ENCODE measurements around the gene COL9A3. TPM values are rescaled to one million over a fixed set of nuclear protein-coding genes. Genes with fewer than 3 reads are reported as not detected.

Gene COL9A3
- total and polyA plus RNA-seq, 11 donors, result 0.67 to 6.0 (median 2.0) TPM

GRCh38 chr20:62797671-62798532, 18.9 kb upstream of the COL9A3 start:
- peaks cover 3 to 61% (median 30%) of the 10 kb centered on the region in 12 donors for H3K4me1 ChIP-seq
- DNase-seq, result no peak
- H3K4me3 ChIP-seq, result peak overlapping the region in 3 of 12 donors; percentile 63 to 97 (median 93)
- no peaks in the 10 kb centered on the region for H3K27me3 ChIP-seq
- no peaks in the 10 kb centered on the region for H3K9me3 ChIP-seq
- no peak for TF ChIP-seq POLR2A (IDR thresholded peaks at IDR 0.05)
- no peak for TF ChIP-seq CTCF (IDR thresholded peaks at IDR 0.05)
- H3K27ac ChIP-seq, result peak overlapping the region in 6 of 12 donors; percentile 4 to 96 (median 94)
- intact Hi-C loops (cut with DNase I), result loop anchor here in 3 of 10 donors (10.0 kb wide), 3 partner anchors 293 to 493 kb away; partner anchors contain the start of genes ADRM1 (in 1 of the 3) and CABLES2 (in 1 of the 3)
- no peak for ATAC-seq
- H3K36me3 ChIP-seq, result peaks cover 0 to 37% (median 30%) of the 10 kb centered on the region in 9 donors
- 80 to 89% (median 87%) methylated on average over 13 to 26 of the region's 26 CpGs for WGBS, 4 donors

GRCh38 chr20:62799036-62799435, 17.8 kb upstream of the COL9A3 start:
- DNase-seq (no peak), ATAC-seq (no peak)
- Histone ChIP-seq H3K27ac (no peak overlapping the region), H3K9me3 (no peaks in the 10 kb centered on the region), H3K36me3 (peaks cover 0 to 37% (median 30%) of the 10 kb centered on the region in 9 donors), H3K4me1 (peaks cover 3 to 57% (median 27%) of the 10 kb centered on the region in 12 donors), H3K4me3 (no peak overlapping the region), H3K27me3 (no peaks in the 10 kb centered on the region)
- no peak for TF ChIP-seq CTCF (IDR thresholded peaks at IDR 0.05)
- no peak for TF ChIP-seq POLR2A (IDR thresholded peaks at IDR 0.05)
- intact Hi-C loops (cut with DNase I), result loop anchor here in 3 of 10 donors (10.0 kb wide), 3 partner anchors 294 to 494 kb away; partner anchors contain the start of genes ADRM1 (in 1 of the 3) and CABLES2 (in 1 of the 3)
- 92 to 95% (median 94%) methylated on average over 8 of the region's 8 CpGs for WGBS, 4 donors

GRCh38 chr20:62799459-62799858, 17.4 kb upstream of the COL9A3 start:
- intact Hi-C loops (cut with DNase I), result loop anchor here in 3 of 10 donors (10.0 kb wide), 3 partner anchors 295 to 495 kb away; partner anchors contain the start of genes ADRM1 (in 1 of the 3) and CABLES2 (in 1 of the 3)
- TF ChIP-seq CTCF (IDR thresholded peaks at IDR 0.05) (no peak), POLR2A (IDR thresholded peaks at IDR 0.05) (no peak)
- DNase-seq (no peak), ATAC-seq (no peak)
- Histone ChIP-seq H3K36me3 (peaks cover 0 to 37% (median 30%) of the 10 kb centered on the region in 9 donors), H3K4me1 (peaks cover 3 to 60% (median 29%) of the 10 kb centered on the region in 12 donors), H3K27me3 (no peaks in the 10 kb centered on the region), H3K9me3 (no peaks in the 10 kb centered on the region), H3K4me3 (no peak overlapping the region), H3K27ac (no peak overlapping the region)
- WGBS, 4 donors, result 96 to 98% (median 97%) methylated on average over 18 to 19 of the region's 19 CpGs

- TF ChIP-seq CTCF (IDR thresholded peaks at IDR 0.05), result no peak
- no peak for TF ChIP-seq POLR2A (IDR thresholded peaks at IDR 0.05)
- 88 to 91% (median 90%) methylated on average over 10 of the region's 10 CpGs for WGBS, 4 donors
- Histone ChIP-seq H3K4me3 (no peak overlapping the region), H3K27ac (no peak overlapping the region), H3K36me3 (peaks cover 0 to 37% (median 30%) of the 10 kb centered on the region in 9 donors), H3K27me3 (no peaks in the 10 kb centered on the region), H3K9me3 (no peaks in the 10 kb centered on the region), H3K4me1 (peaks cover 3 to 56% (median 25%) of the 10 kb centered on the region in 12 donors)
- intact Hi-C loops (cut with DNase I), result loop anchor here in 3 of 10 donors (10.0 kb wide), 3 partner anchors 295 to 495 kb away; partner anchors contain the start of genes ADRM1 (in 2 of the 3) and CABLES2 (in 1 of the 3)
- DNase-seq (no peak), ATAC-seq (no peak)
These were observed 17.0 kb upstream of the COL9A3 start for GRCh38 chr20:62799873-62800272.
